Glomerular visceral epithelial cell (primary cell): Measurements from ENCODE around the gene TPCN2.
"Not testable (repeated sequence)": the region's sequence is repeated elsewhere in the genome, so short reads cannot be mapped to it uniquely, and the experiment has no call there.

Source experiments
- DNase-seq: peaks from one replicate; pipeline ENCODE4 v3.0.0-alpha.2; 2016; ENCODE audit errors: extremely low spot score

The TPCN2 gene

GRCh38 chr11:69075421-69076128 lies 26.8 kb downstream of the TPCN2 start:
- DNase-seq, result peak; percentile 95

- peak; percentile 93 for DNase-seq
Measured at GRCh38 chr11:69076129-69076791, 27.5 kb downstream of the TPCN2 start.

GRCh38 chr11:69076977-69077376 lies 28.2 kb downstream of the TPCN2 start:
- not testable (repeated sequence) for DNase-seq

GRCh38 chr11:69078508-69078907 lies 29.8 kb downstream of the TPCN2 start:
- no peak for DNase-seq

GRCh38 chr11:69078930-69079605 lies 30.3 kb downstream of the TPCN2 start:
- DNase-seq, result no peak

GRCh38 chr11:69079661-69080256 lies 31.0 kb downstream of the TPCN2 start:
- no peak for DNase-seq

GRCh38 chr11:69080257-69080995 lies 31.7 kb downstream of the TPCN2 start:
- DNase-seq, result peak; percentile 78

- no peak for DNase-seq
Measured at GRCh38 chr11:69081180-69081579, 32.4 kb downstream of the TPCN2 start.

- no peak for DNase-seq
Measured at GRCh38 chr11:69083531-69084247, 35.0 kb downstream of the TPCN2 start.

GRCh38 chr11:69084371-69084770 lies 35.6 kb downstream of the TPCN2 start:
- DNase-seq, result no peak

GRCh38 chr11:69085490-69086095 lies 36.9 kb downstream of the TPCN2 start:
- DNase-seq, result no peak

- DNase-seq, result no peak
Measured at GRCh38 chr11:69086152-69087132, 37.7 kb downstream of the TPCN2 start.

GRCh38 chr11:69087133-69087524 lies 38.4 kb downstream of the TPCN2 start:
- no peak for DNase-seq

GRCh38 chr11:69087811-69088210 lies 39.1 kb downstream of the TPCN2 start:
- no peak for DNase-seq

- DNase-seq, result peak; percentile 70
Measured at GRCh38 chr11:69088676-69089146, 40.0 kb downstream of the TPCN2 start.

- peak; percentile 69 for DNase-seq
Measured at GRCh38 chr11:69089258-69089657, 40.5 kb downstream of the TPCN2 start.

GRCh38 chr11:69091638-69092165 lies 43.0 kb downstream of the TPCN2 start:
- DNase-seq, result no peak

- no peak for DNase-seq
Measured at GRCh38 chr11:69092263-69092662, 43.5 kb downstream of the TPCN2 start.

GRCh38 chr11:69093106-69093505 lies 44.4 kb downstream of the TPCN2 start:
- no peak for DNase-seq
